ENCODE measurements around the gene C19orf38.

C19orf38 gene

DNA sequence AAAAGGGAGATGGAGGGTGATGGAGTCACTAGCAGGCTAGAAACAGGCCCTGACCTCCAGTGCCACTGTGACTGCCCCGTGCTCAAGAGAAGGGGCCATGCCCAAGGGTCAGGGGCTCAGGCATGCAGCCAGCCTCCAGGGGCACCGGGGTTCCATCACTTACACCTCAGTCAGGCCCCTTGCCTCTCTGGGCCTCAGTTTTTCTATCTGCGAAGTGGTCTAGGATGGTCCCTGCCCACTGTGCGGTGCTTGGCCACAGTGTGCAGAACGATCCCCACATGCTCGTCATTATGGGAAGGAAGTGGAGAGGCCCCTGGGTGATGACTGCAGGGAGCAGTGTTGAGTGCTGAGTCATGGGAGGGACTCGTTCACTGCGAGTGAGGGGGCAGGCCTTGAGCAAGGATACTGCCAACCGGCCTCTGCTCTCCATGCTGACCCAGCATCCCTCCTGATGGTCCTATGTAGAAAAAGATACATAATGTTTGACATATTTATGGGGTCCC is 35.3 kb upstream of the C19orf38 start:
- H3K4me3 ChIP-seq (ENCODE audit: low read length in 2 of 2) = no peak overlapping the region
- no peaks in the 10 kb centered on the region for H3K9me3 ChIP-seq (ENCODE audit: control insufficient read depth in 2 of 2, low read length in 2 of 2)
- no peak overlapping the region for H3K9ac ChIP-seq (ENCODE audit: low read length in 2 of 2)
- peaks cover 10 to 41% of the 10 kb centered on the region in 2 donors for H3K36me3 ChIP-seq (ENCODE audit: control insufficient read depth in 2 of 2, insufficient read depth in 2 of 2, low read length in 2 of 2)
- no peak overlapping the region for H3K27ac ChIP-seq (ENCODE audit: low read length)
- H3K27me3 ChIP-seq (ENCODE audit: control insufficient read depth in 1 of 2, insufficient read depth in 2 of 2, low read length in 2 of 2) = no peaks in the 10 kb centered on the region
- H3K4me1 ChIP-seq (ENCODE audit: control insufficient read depth, insufficient read depth, low read length) = peaks cover 3% of the 10 kb centered on the region

DNA sequence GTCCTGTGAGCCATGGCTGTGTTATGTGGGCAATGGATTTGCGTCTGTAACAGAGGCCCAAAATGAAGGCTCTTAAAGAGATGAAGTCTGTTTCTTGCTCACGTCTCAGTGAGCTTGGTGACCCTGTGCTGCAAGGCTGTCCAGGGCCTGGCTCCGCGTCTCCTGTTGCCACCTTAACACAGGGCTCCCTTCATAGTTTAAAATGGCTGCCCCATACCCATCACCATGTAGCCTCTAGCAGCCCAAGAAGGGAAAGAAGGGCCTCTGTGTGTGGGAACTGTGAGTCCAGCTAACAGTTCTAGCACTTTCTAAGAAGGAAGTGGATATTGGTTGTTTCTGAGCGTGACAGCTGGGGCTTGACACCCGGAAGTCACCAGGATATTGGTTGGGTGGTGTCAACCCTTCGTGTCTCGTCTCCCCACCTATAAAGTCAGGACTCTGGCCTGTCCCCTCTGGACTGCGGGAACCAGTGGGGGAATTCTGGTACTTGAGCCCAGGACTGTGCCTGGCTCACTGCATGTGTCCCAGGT is 33.1 kb upstream of the C19orf38 start:
- H3K36me3 ChIP-seq (ENCODE audit: control insufficient read depth in 2 of 2, insufficient read depth in 2 of 2, low read length in 2 of 2) = peaks cover 14 to 32% of the 10 kb centered on the region in 2 donors
- H3K27ac ChIP-seq (ENCODE audit: low read length) = no peak overlapping the region
- H3K27me3 ChIP-seq (ENCODE audit: control insufficient read depth in 1 of 2, insufficient read depth in 2 of 2, low read length in 2 of 2) = no peaks in the 10 kb centered on the region
- H3K9me3 ChIP-seq (ENCODE audit: control insufficient read depth in 2 of 2, low read length in 2 of 2) = no peaks in the 10 kb centered on the region
- H3K9ac ChIP-seq (ENCODE audit: low read length in 2 of 2) = no peak overlapping the region
- H3K4me1 ChIP-seq (ENCODE audit: control insufficient read depth, insufficient read depth, low read length) = peaks cover 8% of the 10 kb centered on the region
- no peak overlapping the region for H3K4me3 ChIP-seq (ENCODE audit: low read length in 2 of 2)

DNA sequence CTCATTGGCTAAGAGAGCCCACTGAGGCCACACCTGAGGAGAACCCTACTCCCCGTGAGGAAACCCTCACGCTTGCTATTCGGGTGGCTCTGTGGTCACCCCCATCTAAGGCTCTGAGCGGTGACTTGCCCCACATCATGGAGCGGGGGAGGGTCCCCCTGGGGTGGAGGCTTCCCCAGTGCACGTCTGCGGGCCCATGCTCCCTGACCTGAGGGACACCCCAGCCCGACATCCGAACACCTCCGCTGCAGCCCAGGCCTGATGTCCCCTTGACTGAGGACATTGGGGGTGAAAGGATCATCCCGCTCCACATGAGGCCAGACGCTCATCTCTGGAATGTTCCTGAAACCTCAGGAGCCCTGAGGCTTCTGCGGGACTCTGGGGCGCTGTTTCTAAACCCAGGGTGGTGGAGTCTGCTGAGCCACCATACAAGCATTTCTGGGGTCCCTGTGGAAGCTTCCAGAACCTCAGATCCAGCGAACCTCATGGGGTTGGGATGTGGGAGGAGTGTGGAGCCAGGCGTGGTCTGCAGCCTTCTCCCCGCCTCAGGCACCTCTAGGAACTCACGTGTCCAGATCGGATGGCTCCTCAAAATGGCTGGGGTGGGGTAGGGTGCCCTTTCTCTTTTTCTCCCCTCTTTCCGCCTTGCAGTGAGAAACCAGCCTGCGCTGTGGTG is 32.1 kb upstream of the C19orf38 start:
- H3K27me3 ChIP-seq (ENCODE audit: control insufficient read depth in 1 of 2, insufficient read depth in 2 of 2, low read length in 2 of 2) = no peaks in the 10 kb centered on the region
- no peak overlapping the region for H3K9ac ChIP-seq (ENCODE audit: low read length in 2 of 2)
- no peak overlapping the region for H3K27ac ChIP-seq (ENCODE audit: low read length)
- peaks cover 8% of the 10 kb centered on the region for H3K4me1 ChIP-seq (ENCODE audit: control insufficient read depth, insufficient read depth, low read length)
- H3K9me3 ChIP-seq (ENCODE audit: control insufficient read depth in 2 of 2, low read length in 2 of 2) = no peaks in the 10 kb centered on the region
- H3K36me3 ChIP-seq (ENCODE audit: control insufficient read depth in 2 of 2, insufficient read depth in 2 of 2, low read length in 2 of 2) = peaks cover 22 to 32% of the 10 kb centered on the region in 2 donors
- H3K4me3 ChIP-seq (ENCODE audit: low read length in 2 of 2) = peak overlapping the region in 1 of 2 donors; percentile 60

DNA sequence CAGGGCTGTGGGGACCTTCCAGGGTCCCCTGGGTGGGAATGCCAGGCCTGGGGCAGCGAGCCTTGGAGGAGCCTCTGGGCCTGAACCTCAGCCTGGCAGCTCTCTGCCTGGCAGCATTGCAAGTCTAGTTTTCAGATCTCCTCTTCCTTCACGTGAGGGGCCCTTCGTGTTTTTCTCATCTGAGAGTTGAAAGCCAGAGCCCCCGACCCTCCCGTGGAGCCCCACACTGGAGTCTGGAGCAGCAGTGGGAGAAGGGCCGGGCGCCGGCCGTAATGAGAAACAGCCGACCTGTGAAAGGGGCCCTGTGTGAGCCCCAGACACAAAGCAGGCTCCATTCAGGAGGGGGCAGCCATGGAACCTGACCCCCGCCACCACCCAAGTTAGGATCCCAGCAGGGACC is 31.5 kb upstream of the C19orf38 start:
- H3K27ac ChIP-seq (ENCODE audit: low read length) = no peak overlapping the region
- peaks cover 26 to 35% of the 10 kb centered on the region in 2 donors for H3K36me3 ChIP-seq (ENCODE audit: control insufficient read depth in 2 of 2, insufficient read depth in 2 of 2, low read length in 2 of 2)
- peaks cover 8% of the 10 kb centered on the region for H3K4me1 ChIP-seq (ENCODE audit: control insufficient read depth, insufficient read depth, low read length)
- H3K9ac ChIP-seq (ENCODE audit: low read length in 2 of 2) = peak overlapping the region in 1 of 2 donors; percentile 52
- peak overlapping the region in 1 of 2 donors; percentile 60 for H3K4me3 ChIP-seq (ENCODE audit: low read length in 2 of 2)
- no peaks in the 10 kb centered on the region for H3K9me3 ChIP-seq (ENCODE audit: control insufficient read depth in 2 of 2, low read length in 2 of 2)
- no peaks in the 10 kb centered on the region for H3K27me3 ChIP-seq (ENCODE audit: control insufficient read depth in 1 of 2, insufficient read depth in 2 of 2, low read length in 2 of 2)

DNA sequence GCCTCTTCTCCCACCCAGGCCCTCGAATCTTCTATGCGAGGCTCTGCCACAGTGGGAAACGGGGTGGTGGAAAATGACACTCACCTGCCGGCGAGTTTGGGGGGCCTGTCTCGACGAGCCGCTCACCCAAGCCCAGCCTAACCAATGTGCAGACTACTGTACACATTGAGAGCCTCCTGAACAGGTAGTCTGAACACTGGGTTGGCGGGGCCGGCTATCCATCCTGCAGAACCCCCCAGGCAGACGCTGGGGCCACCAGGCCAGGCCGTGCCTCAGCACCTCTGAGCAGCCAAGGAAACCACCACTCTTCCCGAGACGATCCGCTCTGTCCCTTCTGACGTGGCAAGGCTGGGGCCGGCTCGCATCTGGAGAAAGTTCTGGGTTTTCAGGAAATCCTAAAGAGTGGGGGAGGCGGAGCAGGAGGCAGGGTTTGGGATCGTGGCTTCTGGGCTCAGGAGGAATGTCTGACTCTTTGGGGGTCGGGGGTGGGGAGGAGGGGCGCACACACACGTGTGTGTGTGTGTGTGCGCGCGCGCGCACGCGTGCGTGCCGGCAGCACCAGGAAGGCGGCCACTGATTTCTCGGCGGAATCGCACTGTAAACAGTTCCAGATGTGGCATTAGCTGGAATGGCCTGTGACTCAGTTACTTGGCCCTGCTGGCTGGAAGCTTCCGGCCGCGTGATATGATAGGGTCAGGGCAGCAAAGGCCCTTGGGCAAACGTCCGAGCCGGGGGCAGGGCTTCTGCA is 30.8 kb upstream of the C19orf38 start:
- H3K4me3 ChIP-seq (ENCODE audit: low read length in 2 of 2) = peak overlapping the region in 1 of 2 donors; percentile 60
- no peaks in the 10 kb centered on the region for H3K27me3 ChIP-seq (ENCODE audit: control insufficient read depth in 1 of 2, insufficient read depth in 2 of 2, low read length in 2 of 2)
- peak overlapping the region in 1 of 2 donors; percentile 52 for H3K9ac ChIP-seq (ENCODE audit: low read length in 2 of 2)
- H3K4me1 ChIP-seq (ENCODE audit: control insufficient read depth, insufficient read depth, low read length) = peaks cover 8% of the 10 kb centered on the region
- no peaks in the 10 kb centered on the region for H3K9me3 ChIP-seq (ENCODE audit: control insufficient read depth in 2 of 2, low read length in 2 of 2)
- H3K36me3 ChIP-seq (ENCODE audit: control insufficient read depth in 2 of 2, insufficient read depth in 2 of 2, low read length in 2 of 2) = peaks cover 28 to 32% of the 10 kb centered on the region in 2 donors
- no peak overlapping the region for H3K27ac ChIP-seq (ENCODE audit: low read length)

DNA sequence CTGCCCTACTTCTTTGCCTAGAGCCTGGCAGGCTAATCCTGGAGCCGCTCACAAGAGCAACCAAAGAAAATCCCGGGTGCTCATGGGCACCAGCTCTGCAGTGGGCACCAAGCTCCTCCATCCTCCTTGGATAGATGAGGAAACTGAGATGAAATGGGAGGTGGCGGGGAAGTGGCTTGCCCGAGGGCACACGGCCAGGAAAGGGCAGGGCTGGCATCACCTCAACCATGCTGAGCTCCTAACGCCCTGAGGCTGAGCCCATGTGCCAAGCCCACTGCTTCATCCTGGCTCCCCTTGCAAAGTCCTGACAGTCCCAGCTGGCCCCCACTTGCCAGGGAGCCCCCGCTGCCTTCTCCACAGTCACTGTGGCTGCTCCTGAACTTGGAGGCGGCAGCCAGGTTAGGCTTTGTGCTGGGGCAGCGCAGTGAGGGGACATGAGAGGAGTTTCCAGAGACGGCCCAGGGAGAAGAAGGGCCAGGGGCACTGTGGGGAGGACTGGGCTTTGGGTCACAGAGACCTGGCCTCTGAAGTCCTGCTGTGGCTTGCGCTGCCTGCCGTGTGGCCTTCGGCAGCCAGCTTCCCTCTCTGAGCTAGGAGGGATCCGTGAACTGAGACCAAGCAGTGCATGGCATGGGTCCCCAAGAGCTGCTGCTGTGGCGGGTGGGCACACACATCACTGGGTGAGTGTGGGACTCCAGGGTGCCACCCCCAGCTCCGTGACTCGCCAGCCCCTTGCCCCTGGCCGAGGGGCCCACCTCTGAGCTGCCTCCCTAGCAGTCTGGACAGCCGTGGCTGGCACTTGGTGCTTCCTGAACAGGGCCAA is 29.7 kb upstream of the C19orf38 start:
- Histone ChIP-seq H3K4me3 (ENCODE audit: low read length in 2 of 2) (no peak overlapping the region), H3K9me3 (ENCODE audit: control insufficient read depth in 2 of 2, low read length in 2 of 2) (no peaks in the 10 kb centered on the region), H3K27ac (ENCODE audit: low read length) (no peak overlapping the region), H3K9ac (ENCODE audit: low read length in 2 of 2) (no peak overlapping the region), H3K27me3 (ENCODE audit: control insufficient read depth in 1 of 2, insufficient read depth in 2 of 2, low read length in 2 of 2) (no peaks in the 10 kb centered on the region), H3K4me1 (ENCODE audit: control insufficient read depth, insufficient read depth, low read length) (peaks cover 8% of the 10 kb centered on the region), H3K36me3 (ENCODE audit: control insufficient read depth in 2 of 2, insufficient read depth in 2 of 2, low read length in 2 of 2) (peaks cover 23 to 24% of the 10 kb centered on the region in 2 donors)

DNA sequence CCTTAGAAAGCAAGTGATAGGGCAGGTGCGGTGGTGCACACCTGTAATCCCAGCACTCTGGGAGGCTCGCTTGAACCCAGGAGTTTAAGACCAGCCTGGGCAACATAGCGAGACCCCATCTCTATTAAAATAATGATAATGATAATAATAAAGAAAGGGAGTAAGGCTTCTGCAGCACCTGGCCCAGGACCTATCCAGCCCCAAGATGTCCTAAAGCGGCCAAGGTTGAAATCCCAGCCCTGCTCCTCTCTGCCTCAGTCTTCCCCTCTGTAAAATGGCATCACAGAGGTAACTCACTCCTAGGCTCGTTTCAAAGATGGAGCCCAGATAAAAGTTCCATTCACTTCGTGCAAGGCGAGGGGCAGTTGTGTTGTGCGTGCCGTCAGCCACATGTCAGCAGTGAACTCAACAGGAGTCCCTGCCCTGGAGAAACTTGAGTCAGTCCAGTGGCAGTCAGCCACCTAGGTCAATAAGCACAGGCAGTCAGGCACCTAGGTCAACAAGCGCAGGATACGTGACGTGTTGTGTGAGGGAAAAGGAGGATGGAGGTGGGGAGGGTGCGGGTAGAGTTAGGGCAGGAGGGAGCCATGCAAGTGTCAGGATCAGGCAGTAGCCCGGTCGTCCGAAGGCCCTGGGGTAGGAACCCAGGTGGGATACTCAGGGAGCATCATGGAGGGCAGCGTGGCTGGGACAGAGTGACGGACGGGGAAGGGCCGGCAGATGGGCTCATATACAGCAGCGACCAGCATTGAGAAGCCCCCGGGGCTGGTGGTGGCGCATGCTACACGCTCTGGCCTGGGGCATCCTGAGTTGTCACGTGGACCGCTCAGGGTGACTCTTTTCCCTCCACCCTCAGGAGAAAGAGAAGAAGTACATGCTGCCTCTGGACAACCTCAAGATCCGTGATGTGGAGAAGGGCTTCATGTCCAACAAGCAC is 28.8 kb upstream of the C19orf38 start:
- no peaks in the 10 kb centered on the region for H3K9me3 ChIP-seq (ENCODE audit: control insufficient read depth in 2 of 2, low read length in 2 of 2)
- no peak overlapping the region for H3K27ac ChIP-seq (ENCODE audit: low read length)
- no peaks in the 10 kb centered on the region for H3K27me3 ChIP-seq (ENCODE audit: control insufficient read depth in 1 of 2, insufficient read depth in 2 of 2, low read length in 2 of 2)
- peaks cover 8% of the 10 kb centered on the region for H3K4me1 ChIP-seq (ENCODE audit: control insufficient read depth, insufficient read depth, low read length)
- H3K9ac ChIP-seq (ENCODE audit: low read length in 2 of 2) = no peak overlapping the region
- H3K36me3 ChIP-seq (ENCODE audit: control insufficient read depth in 2 of 2, insufficient read depth in 2 of 2, low read length in 2 of 2) = peaks cover 29 to 30% of the 10 kb centered on the region in 2 donors
- H3K4me3 ChIP-seq (ENCODE audit: low read length in 2 of 2) = no peak overlapping the region

DNA sequence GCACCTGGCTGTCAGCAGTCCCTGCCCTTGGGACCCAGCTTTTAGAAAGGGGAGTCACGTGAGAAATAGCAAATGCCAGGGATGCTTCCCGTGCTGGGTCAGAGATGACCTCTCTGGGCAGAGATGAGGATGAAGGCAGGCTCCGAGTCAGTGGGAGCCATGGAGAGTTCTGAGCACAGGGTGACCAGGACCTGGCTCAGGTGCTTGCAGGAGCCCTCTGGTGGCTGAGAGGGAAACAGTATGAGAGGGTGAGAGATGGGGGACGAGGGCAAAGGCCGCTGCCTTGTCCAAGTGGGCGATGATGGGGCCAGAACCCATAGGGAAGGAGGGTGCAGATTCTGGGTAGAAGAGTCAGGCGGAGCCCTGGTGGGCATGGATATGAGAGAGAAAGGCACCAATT is 28.0 kb upstream of the C19orf38 start:
- Histone ChIP-seq H3K36me3 (ENCODE audit: control insufficient read depth in 2 of 2, insufficient read depth in 2 of 2, low read length in 2 of 2) (peaks cover 29 to 33% of the 10 kb centered on the region in 2 donors), H3K27me3 (ENCODE audit: control insufficient read depth in 1 of 2, insufficient read depth in 2 of 2, low read length in 2 of 2) (no peaks in the 10 kb centered on the region), H3K4me3 (ENCODE audit: low read length in 2 of 2) (no peak overlapping the region), H3K4me1 (ENCODE audit: control insufficient read depth, insufficient read depth, low read length) (peaks cover 8% of the 10 kb centered on the region), H3K9me3 (ENCODE audit: control insufficient read depth in 2 of 2, low read length in 2 of 2) (no peaks in the 10 kb centered on the region), H3K27ac (ENCODE audit: low read length) (no peak overlapping the region), H3K9ac (ENCODE audit: low read length in 2 of 2) (no peak overlapping the region)

DNA sequence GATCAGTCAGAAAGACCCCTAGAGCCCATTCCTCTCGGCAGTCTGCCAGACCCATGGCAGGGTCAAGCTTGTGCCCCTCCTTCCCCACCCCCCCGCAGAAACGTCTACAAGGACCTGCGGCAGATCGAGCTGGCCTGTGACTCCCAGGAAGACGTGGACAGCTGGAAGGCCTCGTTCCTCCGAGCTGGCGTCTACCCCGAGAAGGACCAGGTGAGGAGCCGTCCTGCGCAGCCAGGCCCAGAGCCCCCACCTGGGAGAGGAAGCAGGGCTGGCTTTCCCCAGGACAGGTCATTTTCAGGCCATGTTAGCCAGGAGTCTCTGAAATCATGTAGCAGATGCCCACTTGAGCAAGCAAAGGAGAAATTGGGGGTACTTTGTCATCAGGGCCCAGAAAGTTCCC is 24.5 kb upstream of the C19orf38 start:
- Histone ChIP-seq H3K27ac (ENCODE audit: low read length) (no peak overlapping the region), H3K9ac (ENCODE audit: low read length in 2 of 2) (no peak overlapping the region), H3K4me3 (ENCODE audit: low read length in 2 of 2) (no peak overlapping the region), H3K36me3 (ENCODE audit: control insufficient read depth in 2 of 2, insufficient read depth in 2 of 2, low read length in 2 of 2) (peaks cover 39 to 41% of the 10 kb centered on the region in 2 donors), H3K9me3 (ENCODE audit: control insufficient read depth in 2 of 2, low read length in 2 of 2) (no peaks in the 10 kb centered on the region), H3K27me3 (ENCODE audit: control insufficient read depth in 1 of 2, insufficient read depth in 2 of 2, low read length in 2 of 2) (no peaks in the 10 kb centered on the region), H3K4me1 (ENCODE audit: control insufficient read depth, insufficient read depth, low read length) (no peaks in the 10 kb centered on the region)

Data from stomach smooth muscle (tissue), 2 donors.